ENCODE measurements around the gene FAT1. TPM values are rescaled to one million over a fixed set of nuclear protein-coding genes. Genes with fewer than 3 reads are reported as not detected.

The FAT1 gene
- total RNA-seq, 4 donors from 2014 or later: 321 to 477 (median 380) TPM

DNA sequence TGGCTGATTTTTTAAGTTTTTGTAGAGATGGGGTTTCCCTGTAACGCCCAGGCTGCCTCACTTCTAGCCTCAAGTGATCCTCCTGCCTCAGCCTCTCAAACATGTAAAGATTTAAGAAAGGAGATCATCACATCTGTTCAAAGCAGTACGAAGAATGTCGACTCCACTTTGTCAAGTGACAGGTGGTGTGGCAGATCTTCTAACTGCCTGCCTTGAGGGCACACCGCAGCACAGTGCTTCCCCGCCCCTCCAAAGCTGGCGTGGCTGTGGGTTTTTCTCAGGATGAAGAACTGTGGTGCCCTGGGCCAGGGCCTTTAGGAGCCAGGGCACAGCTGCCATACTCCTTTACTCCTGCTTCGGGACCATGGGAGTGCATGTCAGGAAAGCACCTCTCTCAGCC, 125.0 kb downstream of the FAT1 start:
- intact Hi-C loops (cut with DNase I; ENCODE audit: low total_unique reads) (no loop called here), in situ Hi-C loops (cut with MboI; ENCODE audit: low pct_ligation_motif_present in 1 of 4, low pct_unique_long_range_greater_than_20kb in 1 of 4, low sequenced_read_pairs in 3 of 4) (loop anchor here in 1 of 4 donors (25.0 kb wide), 1 partner anchor 311 kb away; no protein-coding TSS in a partner anchor)
- TF ChIP-seq POLR2A (IDR thresholded peaks at IDR 0.05): no peak
- no peak for TF ChIP-seq EP300 (IDR thresholded peaks at IDR 0.05; ENCODE audit: low read depth)
- TF ChIP-seq POLR2AphosphoS5 (IDR thresholded peaks at IDR 0.05): no peak
- TF ChIP-seq, protein P1, sequence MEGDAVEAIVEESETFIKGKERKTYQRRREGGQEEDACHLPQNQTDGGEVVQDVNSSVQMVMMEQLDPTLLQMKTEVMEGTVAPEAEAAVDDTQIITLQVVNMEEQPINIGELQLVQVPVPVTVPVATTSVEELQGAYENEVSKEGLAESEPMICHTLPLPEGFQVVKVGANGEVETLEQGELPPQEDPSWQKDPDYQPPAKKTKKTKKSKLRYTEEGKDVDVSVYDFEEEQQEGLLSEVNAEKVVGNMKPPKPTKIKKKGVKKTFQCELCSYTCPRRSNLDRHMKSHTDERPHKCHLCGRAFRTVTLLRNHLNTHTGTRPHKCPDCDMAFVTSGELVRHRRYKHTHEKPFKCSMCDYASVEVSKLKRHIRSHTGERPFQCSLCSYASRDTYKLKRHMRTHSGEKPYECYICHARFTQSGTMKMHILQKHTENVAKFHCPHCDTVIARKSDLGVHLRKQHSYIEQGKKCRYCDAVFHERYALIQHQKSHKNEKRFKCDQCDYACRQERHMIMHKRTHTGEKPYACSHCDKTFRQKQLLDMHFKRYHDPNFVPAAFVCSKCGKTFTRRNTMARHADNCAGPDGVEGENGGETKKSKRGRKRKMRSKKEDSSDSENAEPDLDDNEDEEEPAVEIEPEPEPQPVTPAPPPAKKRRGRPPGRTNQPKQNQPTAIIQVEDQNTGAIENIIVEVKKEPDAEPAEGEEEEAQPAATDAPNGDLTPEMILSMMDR (IDR thresholded peaks at IDR 0.05): no peak
- Histone ChIP-seq H3K27ac (no peak overlapping the region), H3K4me1 (no peaks in the 10 kb centered on the region), H3K36me3 (peaks cover 0 to 65% (median 24%) of the 10 kb centered on the region in 4 donors), H3K9me3 (no peaks in the 10 kb centered on the region), H3K27me3 (no peaks in the 10 kb centered on the region), H3K4me3 (no peak overlapping the region)
- no peak for DNase-seq
- 91 to 92% methylated on average over 2 to 7 of the region's 7 CpGs for WGBS, 2 donors (ENCODE audit: low coverage in 1 of 2)

DNA sequence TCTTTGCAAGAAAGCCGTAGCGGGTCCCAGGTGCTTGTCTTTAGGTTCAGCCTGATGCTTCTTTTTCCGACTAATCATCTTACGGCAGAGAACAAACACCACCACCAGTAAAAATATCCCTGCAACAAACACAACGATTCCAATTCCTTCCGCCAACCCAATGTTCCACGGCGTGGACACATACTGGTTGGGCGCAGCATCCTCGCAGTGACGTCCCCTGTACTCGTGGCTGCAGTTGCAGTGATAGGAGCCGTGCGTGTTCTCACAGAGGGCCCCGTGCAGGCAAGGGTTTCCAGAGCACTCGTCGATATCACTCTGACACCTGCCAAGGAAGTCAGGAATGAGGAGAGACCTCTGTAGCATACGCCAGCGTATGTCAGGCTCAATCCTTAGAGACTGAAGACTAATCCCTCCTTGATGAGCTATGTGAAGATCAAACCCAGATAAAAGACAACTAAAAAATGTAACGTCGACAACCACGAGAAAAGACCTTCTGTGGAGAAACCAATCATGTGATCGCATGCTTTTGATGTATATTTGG, 126.7 kb downstream of the FAT1 start:
- WGBS, 2 donors (ENCODE audit: low coverage in 1 of 2): 87 to 94% methylated on average over 14 to 23 of the region's 23 CpGs
- Histone ChIP-seq H3K27ac (no peak overlapping the region), H3K27me3 (no peaks in the 10 kb centered on the region), H3K4me1 (no peaks in the 10 kb centered on the region), H3K9me3 (no peaks in the 10 kb centered on the region), H3K36me3 (peaks cover 0 to 56% (median 25%) of the 10 kb centered on the region in 4 donors), H3K4me3 (no peak overlapping the region)
- no peak for DNase-seq
- TF ChIP-seq POLR2AphosphoS5 (IDR thresholded peaks at IDR 0.05): no peak
- no peak for TF ChIP-seq EP300 (IDR thresholded peaks at IDR 0.05; ENCODE audit: low read depth)
- intact Hi-C loops (cut with DNase I; ENCODE audit: low total_unique reads) (no loop called here), in situ Hi-C loops (cut with MboI; ENCODE audit: low pct_ligation_motif_present in 1 of 4, low pct_unique_long_range_greater_than_20kb in 1 of 4, low sequenced_read_pairs in 3 of 4) (loop anchor here in 1 of 4 donors (25.0 kb wide), 1 partner anchor 310 kb away; no protein-coding TSS in a partner anchor)

DNA sequence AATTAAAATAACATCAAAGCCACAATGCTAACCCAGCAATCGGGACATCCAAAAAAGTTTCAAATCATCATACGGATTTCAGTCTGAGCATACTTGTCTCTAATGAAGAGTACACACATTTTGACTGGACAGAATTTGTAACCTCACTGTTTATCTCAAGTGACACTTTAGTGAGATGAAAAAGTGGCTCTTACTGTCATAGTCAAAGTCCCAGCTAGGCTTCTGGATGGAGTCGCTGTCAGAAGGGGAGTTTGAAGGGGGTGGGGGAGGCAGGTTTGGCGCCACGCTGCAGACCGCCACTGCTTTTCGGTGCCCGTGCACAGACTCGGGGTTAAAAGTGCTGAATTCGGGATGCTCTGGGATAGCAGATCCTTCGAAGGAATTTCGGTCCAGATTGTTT, 127.3 kb downstream of the FAT1 start:
- Histone ChIP-seq H3K27ac (no peak overlapping the region), H3K4me1 (no peaks in the 10 kb centered on the region), H3K36me3 (peaks cover 0 to 51% (median 25%) of the 10 kb centered on the region in 4 donors), H3K4me3 (no peak overlapping the region), H3K9me3 (no peaks in the 10 kb centered on the region), H3K27me3 (no peaks in the 10 kb centered on the region)
- no peak for TF ChIP-seq EP300 (IDR thresholded peaks at IDR 0.05; ENCODE audit: low read depth)
- TF ChIP-seq, protein P1 (IDR thresholded peaks at IDR 0.05): no peak
- no peak for TF ChIP-seq POLR2A (IDR thresholded peaks at IDR 0.05)
- TF ChIP-seq POLR2AphosphoS5 (IDR thresholded peaks at IDR 0.05): no peak
- DNase-seq: no peak
- intact Hi-C loops (cut with DNase I; ENCODE audit: low total_unique reads): no loop called here
- in situ Hi-C loops (cut with MboI; ENCODE audit: low pct_ligation_motif_present in 1 of 4, low pct_unique_long_range_greater_than_20kb in 1 of 4, low sequenced_read_pairs in 3 of 4): loop anchor here in 1 of 4 donors (25.0 kb wide), 1 partner anchor 309 kb away; no protein-coding TSS in a partner anchor
- WGBS, 2 donors (ENCODE audit: low coverage in 1 of 2): 95% methylated on average over 12 of the region's 12 CpGs

DNA sequence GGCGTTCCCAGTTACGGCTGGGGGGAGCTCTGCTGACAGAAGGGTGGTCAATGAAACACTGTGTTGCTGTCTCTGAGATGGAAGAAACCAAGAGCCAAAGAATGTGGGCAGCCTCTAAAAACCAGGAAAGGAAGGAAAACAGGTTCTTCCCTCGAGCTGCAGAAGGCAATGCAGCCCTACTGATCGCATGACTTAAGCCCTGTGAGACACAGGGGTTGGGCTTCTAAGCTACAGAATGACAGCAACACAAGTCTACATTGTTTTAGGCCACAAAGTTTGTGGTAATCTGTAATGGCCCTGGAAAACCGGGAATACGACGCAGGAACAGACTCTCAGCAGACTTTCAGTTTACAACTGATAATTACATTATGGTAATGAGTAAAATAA, 130.1 kb downstream of the FAT1 start:
- intact Hi-C loops (cut with DNase I; ENCODE audit: low total_unique reads): no loop called here
- peaks cover 0 to 41% (median 15%) of the 10 kb centered on the region in 4 donors for H3K36me3 ChIP-seq

More for the DNA sequence above, 130.1 kb downstream of the FAT1 start:
- no peak overlapping the region for H3K4me3 ChIP-seq
- no peaks in the 10 kb centered on the region for H3K4me1 ChIP-seq
- H3K27me3 ChIP-seq: no peaks in the 10 kb centered on the region
- TF ChIP-seq, protein P1 (IDR thresholded peaks at IDR 0.05): no peak
- TF ChIP-seq POLR2A (IDR thresholded peaks at IDR 0.05) (no peak), EP300 (IDR thresholded peaks at IDR 0.05; ENCODE audit: low read depth) (no peak), POLR2AphosphoS5 (IDR thresholded peaks at IDR 0.05) (no peak)
- H3K27ac ChIP-seq: no peak overlapping the region
- in situ Hi-C loops (cut with MboI; ENCODE audit: low pct_ligation_motif_present in 1 of 4, low pct_unique_long_range_greater_than_20kb in 1 of 4, low sequenced_read_pairs in 3 of 4): loop anchor here in 1 of 4 donors (25.0 kb wide), 1 partner anchor 306 kb away; no protein-coding TSS in a partner anchor
- 72 to 78% methylated on average over 5 to 7 of the region's 7 CpGs for WGBS, 2 donors (ENCODE audit: low coverage in 1 of 2)
- DNase-seq: no peak
- H3K9me3 ChIP-seq: no peaks in the 10 kb centered on the region
